RWPE2 (cell line): ENCODE measurements around the gene BRINP3.

Experiments
- ATAC-seq: fragments of 200-7000 bp; cut with Tn5 transposase; 3 replicates; pipeline ENCODE4 v1.9.1; 2021; ENCODE audit warnings: low read depth
- DNase-seq: peaks from one replicate; pipeline ENCODE4 v3.0.0-alpha.2; 2020; ENCODE audit warnings: low spot score
- H3K27ac ChIP-seq: fragments of 450-650 bp; 2 replicates; pipeline ENCODE4 v1.5.1; 2017; ENCODE audit warnings: mild to moderate bottlenecking; ENCODE audit not compliant: poor library complexity, severe bottlenecking
- H3K27me3 ChIP-seq: fragments of 250-450 bp; sonication (Bioruptor Pico); 2 replicates; pipeline ENCODE4 v1.5.1; 2021; ENCODE audit warnings: mild to moderate bottlenecking, moderate library complexity; ENCODE audit not compliant: insufficient read depth, poor library complexity, severe bottlenecking
- H3K36me3 ChIP-seq: fragments of 250-450 bp; sonication (Bioruptor Pico); 2 replicates; pipeline ENCODE4 v1.5.1; 2020; ENCODE audit warnings: low read depth, mild to moderate bottlenecking, moderate library complexity
- H3K4me1 ChIP-seq: fragments of 250-450 bp; sonication (Bioruptor Pico); 2 replicates; pipeline ENCODE4 v1.5.1; 2021; ENCODE audit warnings: mild to moderate bottlenecking, moderate library complexity; ENCODE audit not compliant: insufficient read depth, poor library complexity, severe bottlenecking
- H3K4me3 ChIP-seq: fragments of 250-450 bp; sonication (Bioruptor Pico); 2 replicates; pipeline ENCODE4 v1.5.1; 2021; ENCODE audit warnings: mild to moderate bottlenecking, moderate library complexity; ENCODE audit not compliant: severe bottlenecking
- H3K9me3 ChIP-seq: fragments of 250-450 bp; sonication (Bioruptor Pico); 2 replicates; pipeline ENCODE4 v1.5.1; 2021; ENCODE audit warnings: mild to moderate bottlenecking, moderate library complexity; ENCODE audit not compliant: severe bottlenecking
- TF ChIP-seq, protein P1 (sequence below): fragments of 450-650 bp; IDR thresholded peaks from one replicate; pipeline ENCODE4 v1.5.1; 2017; ENCODE audit warnings: mild to moderate bottlenecking, moderate library complexity; ENCODE audit not compliant: poor library complexity, severe bottlenecking

Gene BRINP3

DNA sequence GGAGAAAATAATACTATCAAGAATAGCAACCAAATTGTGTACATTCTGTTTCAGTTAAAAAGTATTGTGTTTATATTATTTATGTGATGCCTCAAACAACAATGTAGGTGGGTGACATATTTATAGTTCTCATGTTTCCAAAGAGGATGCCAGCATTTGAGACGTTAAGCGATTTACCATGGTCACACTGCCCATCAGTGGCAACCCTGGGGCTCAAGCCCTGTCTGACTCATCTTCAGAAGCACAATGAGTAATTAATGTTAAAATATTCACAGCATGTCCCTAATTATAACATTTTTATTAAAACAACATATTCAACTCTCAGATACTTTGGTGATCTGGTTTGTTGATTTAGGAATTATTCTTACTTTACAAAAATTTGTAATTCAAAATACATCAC lies 409.4 kb downstream of the BRINP3 start:
- TF ChIP-seq, protein P1, sequence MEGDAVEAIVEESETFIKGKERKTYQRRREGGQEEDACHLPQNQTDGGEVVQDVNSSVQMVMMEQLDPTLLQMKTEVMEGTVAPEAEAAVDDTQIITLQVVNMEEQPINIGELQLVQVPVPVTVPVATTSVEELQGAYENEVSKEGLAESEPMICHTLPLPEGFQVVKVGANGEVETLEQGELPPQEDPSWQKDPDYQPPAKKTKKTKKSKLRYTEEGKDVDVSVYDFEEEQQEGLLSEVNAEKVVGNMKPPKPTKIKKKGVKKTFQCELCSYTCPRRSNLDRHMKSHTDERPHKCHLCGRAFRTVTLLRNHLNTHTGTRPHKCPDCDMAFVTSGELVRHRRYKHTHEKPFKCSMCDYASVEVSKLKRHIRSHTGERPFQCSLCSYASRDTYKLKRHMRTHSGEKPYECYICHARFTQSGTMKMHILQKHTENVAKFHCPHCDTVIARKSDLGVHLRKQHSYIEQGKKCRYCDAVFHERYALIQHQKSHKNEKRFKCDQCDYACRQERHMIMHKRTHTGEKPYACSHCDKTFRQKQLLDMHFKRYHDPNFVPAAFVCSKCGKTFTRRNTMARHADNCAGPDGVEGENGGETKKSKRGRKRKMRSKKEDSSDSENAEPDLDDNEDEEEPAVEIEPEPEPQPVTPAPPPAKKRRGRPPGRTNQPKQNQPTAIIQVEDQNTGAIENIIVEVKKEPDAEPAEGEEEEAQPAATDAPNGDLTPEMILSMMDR: no peak
- Histone ChIP-seq H3K4me3 (no peak overlapping the region), H3K9me3 (no peaks in the 10 kb centered on the region), H3K36me3 (no peaks in the 10 kb centered on the region), H3K4me1 (no peaks in the 10 kb centered on the region), H3K27me3 (no peaks in the 10 kb centered on the region), H3K27ac (no peak overlapping the region)
- no peak for DNase-seq
- no peak for ATAC-seq

DNA sequence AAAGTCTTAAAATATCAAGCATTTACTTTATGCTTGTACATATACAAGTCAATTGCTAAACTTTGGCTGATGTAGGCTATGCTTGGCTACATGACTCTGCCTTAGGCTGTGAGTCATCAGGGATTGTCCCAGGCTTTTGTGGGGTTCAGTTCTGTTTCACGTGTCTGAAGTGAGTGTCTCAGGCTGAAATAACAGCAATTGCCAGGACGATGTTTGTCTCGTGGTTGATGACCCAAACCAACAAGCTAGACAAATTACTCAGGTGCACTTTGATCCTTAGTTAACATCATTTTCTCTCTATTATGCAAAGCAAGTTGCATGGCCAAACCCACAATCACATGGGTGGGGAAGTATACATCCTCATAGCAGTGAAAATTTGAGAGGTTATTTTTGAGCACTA lies 410.1 kb downstream of the BRINP3 start:
- no peaks in the 10 kb centered on the region for H3K27me3 ChIP-seq
- ATAC-seq: peak; percentile 56; the same call in 2 of the 3 replicates
- H3K9me3 ChIP-seq: no peaks in the 10 kb centered on the region
- no peak for DNase-seq
- no peak overlapping the region for H3K4me3 ChIP-seq
- H3K36me3 ChIP-seq: no peaks in the 10 kb centered on the region
- H3K27ac ChIP-seq: no peak overlapping the region
- no peaks in the 10 kb centered on the region for H3K4me1 ChIP-seq
- TF ChIP-seq, protein P1: no peak

DNA sequence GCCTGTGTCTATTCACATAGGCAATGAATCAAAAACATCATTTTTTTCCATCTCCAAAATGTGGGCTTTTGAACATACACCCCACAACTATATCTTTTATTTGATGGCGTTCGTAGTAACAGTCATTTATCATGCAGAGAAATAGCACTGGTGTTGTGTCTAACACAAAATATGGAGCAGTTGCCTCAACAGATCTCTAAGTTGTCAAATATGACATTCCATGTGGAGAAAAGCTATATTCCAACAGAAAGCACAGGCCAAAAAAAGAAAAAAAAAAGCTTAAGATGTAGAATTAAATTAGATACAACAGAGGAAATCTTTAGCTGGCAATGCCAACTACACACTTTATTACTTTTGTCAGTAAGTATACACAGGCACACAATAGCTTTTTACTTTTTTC lies 411.7 kb downstream of the BRINP3 start:
- DNase-seq (no peak), ATAC-seq (no peak)
- no peaks in the 10 kb centered on the region for H3K4me1 ChIP-seq
- no peak overlapping the region for H3K27ac ChIP-seq
- H3K9me3 ChIP-seq: peaks cover 2% of the 10 kb centered on the region
- no peak overlapping the region for H3K4me3 ChIP-seq
- no peaks in the 10 kb centered on the region for H3K36me3 ChIP-seq
- H3K27me3 ChIP-seq: no peaks in the 10 kb centered on the region
- TF ChIP-seq, protein P1: no peak

DNA sequence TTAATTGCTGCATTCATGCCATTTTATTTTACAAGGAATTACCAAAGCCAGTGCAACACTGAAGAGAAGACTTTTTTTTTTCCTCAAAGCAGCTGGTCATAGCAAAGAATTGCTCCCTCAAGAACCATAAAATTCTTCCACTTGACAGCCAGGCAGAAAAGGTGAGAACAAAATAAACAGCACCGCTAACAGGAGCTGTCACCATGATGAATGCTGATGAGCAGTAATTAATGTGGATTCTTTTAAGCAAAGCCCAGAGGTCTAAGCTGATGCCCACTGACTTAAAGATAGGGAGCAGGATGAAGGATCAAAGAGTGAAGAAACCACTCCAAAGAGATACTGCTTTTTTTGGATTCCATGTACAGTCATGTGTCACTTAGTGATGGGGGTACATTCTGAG lies 428.4 kb downstream of the BRINP3 start:
- Histone ChIP-seq H3K9me3 (no peaks in the 10 kb centered on the region), H3K4me3 (no peak overlapping the region), H3K36me3 (no peaks in the 10 kb centered on the region), H3K27me3 (no peaks in the 10 kb centered on the region), H3K4me1 (no peaks in the 10 kb centered on the region), H3K27ac (no peak overlapping the region)
- TF ChIP-seq, protein P1: no peak
- ATAC-seq (no peak), DNase-seq (no peak)
